Lower leg skin (tissue), 3 donors: ENCODE results near the gene LMOD3.

Experiments
- POLR2A ChIP-seq, 2 donors: fragments of 450-650 bp; IDR thresholded peaks; one replicate each; pipeline ENCODE4 v1.6.1; 2016 to 2017; ENCODE audit warnings: antibody characterized with exemption in 2 of 2, mild to moderate bottlenecking in 1 of 2, moderate library complexity in 1 of 2
- TF ChIP-seq, protein P1 (sequence below), 3 donors: fragments of 450-650 bp; IDR thresholded peaks; one replicate each; pipeline ENCODE4 v1.5.1; 2016; ENCODE audit warnings: antibody characterized with exemption in 3 of 3, mild to moderate bottlenecking in 3 of 3, moderate library complexity in 2 of 3

GRCh38 chr3:69090021-69090420 is 32.4 kb downstream of the LMOD3 start:
- TF ChIP-seq, protein P1, sequence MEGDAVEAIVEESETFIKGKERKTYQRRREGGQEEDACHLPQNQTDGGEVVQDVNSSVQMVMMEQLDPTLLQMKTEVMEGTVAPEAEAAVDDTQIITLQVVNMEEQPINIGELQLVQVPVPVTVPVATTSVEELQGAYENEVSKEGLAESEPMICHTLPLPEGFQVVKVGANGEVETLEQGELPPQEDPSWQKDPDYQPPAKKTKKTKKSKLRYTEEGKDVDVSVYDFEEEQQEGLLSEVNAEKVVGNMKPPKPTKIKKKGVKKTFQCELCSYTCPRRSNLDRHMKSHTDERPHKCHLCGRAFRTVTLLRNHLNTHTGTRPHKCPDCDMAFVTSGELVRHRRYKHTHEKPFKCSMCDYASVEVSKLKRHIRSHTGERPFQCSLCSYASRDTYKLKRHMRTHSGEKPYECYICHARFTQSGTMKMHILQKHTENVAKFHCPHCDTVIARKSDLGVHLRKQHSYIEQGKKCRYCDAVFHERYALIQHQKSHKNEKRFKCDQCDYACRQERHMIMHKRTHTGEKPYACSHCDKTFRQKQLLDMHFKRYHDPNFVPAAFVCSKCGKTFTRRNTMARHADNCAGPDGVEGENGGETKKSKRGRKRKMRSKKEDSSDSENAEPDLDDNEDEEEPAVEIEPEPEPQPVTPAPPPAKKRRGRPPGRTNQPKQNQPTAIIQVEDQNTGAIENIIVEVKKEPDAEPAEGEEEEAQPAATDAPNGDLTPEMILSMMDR (IDR thresholded peaks at IDR 0.05), result no peak
- no peak for TF ChIP-seq POLR2A (IDR thresholded peaks at IDR 0.05)
